NT2/D1 (cell line): ENCODE measurements around the gene CYGB.

Source experiments
- SUZ12 ChIP-seq: IDR thresholded peaks from 2 replicates; pipeline ENCODE4 v1.6.1; 2011; ENCODE audit not compliant: insufficient read length, insufficient read depth; ENCODE audit errors: extremely low read depth
- YY1 ChIP-seq: IDR thresholded peaks from 2 replicates; pipeline ENCODE4 v1.6.1; 2011; ENCODE audit not compliant: insufficient read length, insufficient read depth
- ZNF274 ChIP-seq: IDR thresholded peaks from 2 replicates; pipeline ENCODE4 v1.6.1; 2011; ENCODE audit warnings: mild to moderate bottlenecking, low read depth, low read length

GRCh38 chr17:76492123-76492988, 45.2 kb downstream of the CYGB start:
- TF ChIP-seq ZNF274 (no peak), YY1 (no peak), SUZ12 (no peak)
